ENCODE measurements around the gene AMPD3. TPM values are rescaled to one million over a fixed set of nuclear protein-coding genes. Genes with fewer than 3 reads are reported as not detected.

The AMPD3 gene
- polyA plus RNA-seq, 1 donor from 2014 or later: not detected

- no peaks in the 10 kb centered on the region for H4K20me1 ChIP-seq (ENCODE audit: insufficient read depth)
- no peak overlapping the region for H3K9ac ChIP-seq (ENCODE audit: low read length)
- no peak for TF ChIP-seq TAF1 (IDR thresholded peaks at IDR 0.05; ENCODE audit: low read depth)
- TF ChIP-seq MXI1 (conservative IDR thresholded peaks at IDR 0.05; ENCODE audit: poor library complexity, severe bottlenecking): no peak
- no peak for TF ChIP-seq POLR2AphosphoS5 (IDR thresholded peaks at IDR 0.05)
- TF ChIP-seq SMC3 (conservative IDR thresholded peaks at IDR 0.05; ENCODE audit: poor library complexity): no peak
- TF ChIP-seq, protein P1, sequence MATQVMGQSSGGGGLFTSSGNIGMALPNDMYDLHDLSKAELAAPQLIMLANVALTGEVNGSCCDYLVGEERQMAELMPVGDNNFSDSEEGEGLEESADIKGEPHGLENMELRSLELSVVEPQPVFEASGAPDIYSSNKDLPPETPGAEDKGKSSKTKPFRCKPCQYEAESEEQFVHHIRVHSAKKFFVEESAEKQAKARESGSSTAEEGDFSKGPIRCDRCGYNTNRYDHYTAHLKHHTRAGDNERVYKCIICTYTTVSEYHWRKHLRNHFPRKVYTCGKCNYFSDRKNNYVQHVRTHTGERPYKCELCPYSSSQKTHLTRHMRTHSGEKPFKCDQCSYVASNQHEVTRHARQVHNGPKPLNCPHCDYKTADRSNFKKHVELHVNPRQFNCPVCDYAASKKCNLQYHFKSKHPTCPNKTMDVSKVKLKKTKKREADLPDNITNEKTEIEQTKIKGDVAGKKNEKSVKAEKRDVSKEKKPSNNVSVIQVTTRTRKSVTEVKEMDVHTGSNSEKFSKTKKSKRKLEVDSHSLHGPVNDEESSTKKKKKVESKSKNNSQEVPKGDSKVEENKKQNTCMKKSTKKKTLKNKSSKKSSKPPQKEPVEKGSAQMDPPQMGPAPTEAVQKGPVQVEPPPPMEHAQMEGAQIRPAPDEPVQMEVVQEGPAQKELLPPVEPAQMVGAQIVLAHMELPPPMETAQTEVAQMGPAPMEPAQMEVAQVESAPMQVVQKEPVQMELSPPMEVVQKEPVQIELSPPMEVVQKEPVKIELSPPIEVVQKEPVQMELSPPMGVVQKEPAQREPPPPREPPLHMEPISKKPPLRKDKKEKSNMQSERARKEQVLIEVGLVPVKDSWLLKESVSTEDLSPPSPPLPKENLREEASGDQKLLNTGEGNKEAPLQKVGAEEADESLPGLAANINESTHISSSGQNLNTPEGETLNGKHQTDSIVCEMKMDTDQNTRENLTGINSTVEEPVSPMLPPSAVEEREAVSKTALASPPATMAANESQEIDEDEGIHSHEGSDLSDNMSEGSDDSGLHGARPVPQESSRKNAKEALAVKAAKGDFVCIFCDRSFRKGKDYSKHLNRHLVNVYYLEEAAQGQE (IDR thresholded peaks at IDR 0.05; ENCODE audit: borderline replicate concordance): no peak
- TF ChIP-seq CTCF (IDR thresholded peaks at IDR 0.05; ENCODE audit: poor library complexity, severe bottlenecking): no peak
- TF ChIP-seq EZH2 (IDR thresholded peaks at IDR 0.05; ENCODE audit: borderline replicate concordance, insufficient read depth, low read length, poor library complexity, severe bottlenecking): no peak
- TF ChIP-seq EP300 (conservative IDR thresholded peaks at IDR 0.05; ENCODE audit: poor library complexity, severe bottlenecking): no peak
- TF ChIP-seq RAD21 (conservative IDR thresholded peaks at IDR 0.05): no peak
- no peaks in the 10 kb centered on the region for H3K9me2 ChIP-seq (ENCODE audit: insufficient read depth, low read length)
- no peaks in the 10 kb centered on the region for H3K36me3 ChIP-seq (ENCODE audit: insufficient read depth, low read length)
- H3K27ac ChIP-seq (ENCODE audit: low read length): no peak overlapping the region
- no peak overlapping the region for H3K4me2 ChIP-seq (ENCODE audit: low read length)
- H3K4me3 ChIP-seq (ENCODE audit: low read length): no peak overlapping the region
- H3F3A ChIP-seq (ENCODE audit: insufficient read depth, low read length, poor library complexity, severe bottlenecking): no peaks in the 10 kb centered on the region
- H3K27me3 ChIP-seq (ENCODE audit: insufficient read depth, low read depth, low read length): no peaks in the 10 kb centered on the region
- no peak overlapping the region for H2AFZ ChIP-seq (ENCODE audit: low read depth, low read length)
- H3K9me3 ChIP-seq (ENCODE audit: low read length): no peaks in the 10 kb centered on the region
- H3K79me2 ChIP-seq (replicated peaks; ENCODE audit: insufficient read depth, low read length): no peaks in the 10 kb centered on the region
Measured at GRCh38 chr11:10481560-10482349, 26.7 kb downstream of the AMPD3 start.

- H3K9me2 ChIP-seq (ENCODE audit: insufficient read depth, low read length): no peaks in the 10 kb centered on the region
- no peaks in the 10 kb centered on the region for H4K20me1 ChIP-seq (ENCODE audit: insufficient read depth)
- no peaks in the 10 kb centered on the region for H3F3A ChIP-seq (ENCODE audit: insufficient read depth, low read length, poor library complexity, severe bottlenecking)
- TF ChIP-seq EZH2 (IDR thresholded peaks at IDR 0.05; ENCODE audit: borderline replicate concordance, insufficient read depth, low read length, poor library complexity, severe bottlenecking): no peak
- TF ChIP-seq SMC3 (conservative IDR thresholded peaks at IDR 0.05; ENCODE audit: poor library complexity): no peak
- no peak for TF ChIP-seq TAF1 (IDR thresholded peaks at IDR 0.05; ENCODE audit: low read depth)
- TF ChIP-seq, protein P1 (IDR thresholded peaks at IDR 0.05; ENCODE audit: borderline replicate concordance): no peak
- no peak for TF ChIP-seq RAD21 (conservative IDR thresholded peaks at IDR 0.05)
- no peak for TF ChIP-seq MXI1 (conservative IDR thresholded peaks at IDR 0.05; ENCODE audit: poor library complexity, severe bottlenecking)
- TF ChIP-seq EP300 (conservative IDR thresholded peaks at IDR 0.05; ENCODE audit: poor library complexity, severe bottlenecking): no peak
- no peak for TF ChIP-seq CTCF (IDR thresholded peaks at IDR 0.05; ENCODE audit: poor library complexity, severe bottlenecking)
- TF ChIP-seq POLR2AphosphoS5 (IDR thresholded peaks at IDR 0.05): no peak
- H3K9me3 ChIP-seq (ENCODE audit: low read length): no peaks in the 10 kb centered on the region
- no peak overlapping the region for H3K27ac ChIP-seq (ENCODE audit: low read length)
- no peak overlapping the region for H3K4me3 ChIP-seq (ENCODE audit: low read length)
- H3K9ac ChIP-seq (ENCODE audit: low read length): no peak overlapping the region
- no peak overlapping the region for H2AFZ ChIP-seq (ENCODE audit: low read depth, low read length)
- no peaks in the 10 kb centered on the region for H3K79me2 ChIP-seq (replicated peaks; ENCODE audit: insufficient read depth, low read length)
- H3K36me3 ChIP-seq (ENCODE audit: insufficient read depth, low read length): no peaks in the 10 kb centered on the region
- H3K4me2 ChIP-seq (ENCODE audit: low read length): no peak overlapping the region
- H3K27me3 ChIP-seq (ENCODE audit: insufficient read depth, low read depth, low read length): no peaks in the 10 kb centered on the region
Measured at GRCh38 chr11:10483174-10483573, 28.1 kb downstream of the AMPD3 start.

Data from neural cell (in vitro differentiated cells).